A549 treated with AZD9567 at 1 μM for 4 hours (cell line): ENCODE results near the gene PSME3IP1. TPM values are rescaled to one million over a fixed set of nuclear protein-coding genes. Genes with fewer than 3 reads are reported as not detected.

Experiments
- total RNA-seq: library from RNA; stranded (reverse); fragments of 200-300 nt; extraction: Qiagen RNA extraction; gene quantifications from 5 replicates; pipeline ENCODE4 v1.2.3, GENCODE V29; 2022; ENCODE audit not compliant: insufficient read depth

The PSME3IP1 gene
- total RNA-seq, result 88.3 to 119 TPM (median 92.3 TPM) in 5 replicates

GRCh38 chr16:57185945-57186871, at the start of gene PSME3IP1, which contains the start of gene RSPRY1:
Gene PSME3IP1 (minus strand): TSS chr16:57186039. CDS start chr16:57173854, 12,185 bp downstream.
Gene RSPRY1 (plus strand): TSS chr16:57186329. CDS start chr16:57204659, 18,330 bp downstream.

Other genes with a start within 250 kb of the PSME3IP1 start
- gene CETP, start 224.1 kb downstream of the PSME3IP1 start, total RNA-seq, result not detected in 5 replicates
- gene NLRC5, start 196.5 kb downstream of the PSME3IP1 start, total RNA-seq, result 3.0 to 4.2 TPM (median 3.6 TPM) in 5 replicates
- 41.8 to 46.9 TPM (median 43.6 TPM) in 5 replicates for gene CPNE2, start 93.5 kb downstream of the PSME3IP1 start, total RNA-seq
- gene RSPRY1, start 290 bp upstream of the PSME3IP1 start, total RNA-seq, result 27.0 to 31.4 TPM (median 30.1 TPM) in 5 replicates
- 71.4 to 80.8 TPM (median 77.2 TPM) in 5 replicates for gene ARL2BP, start 59.2 kb upstream of the PSME3IP1 start, total RNA-seq
- 1.2 to 2.0 TPM (median 1.5 TPM) in 5 replicates for gene PLLP, start 98.6 kb upstream of the PSME3IP1 start, total RNA-seq
- gene CCL22, start 172.7 kb upstream of the PSME3IP1 start, total RNA-seq, result 0.03 to 0.05 TPM (median 0.05 TPM) in 4 of 5 replicates, not detected in the other
- 0.10 to 0.42 TPM (median 0.15 TPM) in 4 of 5 replicates, not detected in the other for gene CX3CL1, start 186.5 kb upstream of the PSME3IP1 start, total RNA-seq
- not detected in 5 replicates for gene CCL17, start 218.7 kb upstream of the PSME3IP1 start, total RNA-seq